Renal pelvis (tissue), 4 donors: ENCODE results near the gene HOXD11. TPM values are rescaled to one million over a fixed set of nuclear protein-coding genes. Genes with fewer than 3 reads are reported as not detected.
A peak's percentile ranks its signal among the peaks of the same experiment; 100 is the strongest.

Source experiments
- DNase-seq: peaks from one replicate; pipeline ENCODE4 v3.0.0-alpha.2; 2013
- polyA plus RNA-seq, 3 donors: library from polyadenylated mRNA; unstranded; fragments of 120-200 nt; gene quantifications; one replicate each; pipeline ENCODE4 v1.2.1, GENCODE V29; 2013; ENCODE audit not compliant: insufficient read length in 3 of 3

HOXD11 gene
- polyA plus RNA-seq, 3 donors, result 56.2 to 72.4 (median 64.8) TPM

DNA sequence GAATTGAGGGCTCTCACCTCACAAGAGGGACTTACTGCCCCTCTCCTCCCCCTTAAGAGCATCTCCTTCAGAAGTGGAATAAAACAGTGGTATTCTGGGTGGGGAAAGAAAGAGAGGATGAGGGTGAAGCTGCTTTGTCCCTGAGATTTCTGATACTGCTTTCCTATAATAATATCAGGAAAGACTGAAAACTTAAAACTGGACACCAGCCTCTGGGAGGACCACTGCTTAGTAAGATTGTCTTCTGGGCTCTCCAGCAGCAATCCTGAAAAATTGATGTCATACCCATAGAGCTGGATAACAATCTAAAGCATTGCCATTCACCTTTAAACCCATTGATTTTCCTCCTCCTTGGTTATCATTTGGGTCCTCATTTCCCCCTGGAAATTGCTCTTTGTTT, 39.6 kb downstream of the HOXD11 start:
- no peak for DNase-seq

DNA sequence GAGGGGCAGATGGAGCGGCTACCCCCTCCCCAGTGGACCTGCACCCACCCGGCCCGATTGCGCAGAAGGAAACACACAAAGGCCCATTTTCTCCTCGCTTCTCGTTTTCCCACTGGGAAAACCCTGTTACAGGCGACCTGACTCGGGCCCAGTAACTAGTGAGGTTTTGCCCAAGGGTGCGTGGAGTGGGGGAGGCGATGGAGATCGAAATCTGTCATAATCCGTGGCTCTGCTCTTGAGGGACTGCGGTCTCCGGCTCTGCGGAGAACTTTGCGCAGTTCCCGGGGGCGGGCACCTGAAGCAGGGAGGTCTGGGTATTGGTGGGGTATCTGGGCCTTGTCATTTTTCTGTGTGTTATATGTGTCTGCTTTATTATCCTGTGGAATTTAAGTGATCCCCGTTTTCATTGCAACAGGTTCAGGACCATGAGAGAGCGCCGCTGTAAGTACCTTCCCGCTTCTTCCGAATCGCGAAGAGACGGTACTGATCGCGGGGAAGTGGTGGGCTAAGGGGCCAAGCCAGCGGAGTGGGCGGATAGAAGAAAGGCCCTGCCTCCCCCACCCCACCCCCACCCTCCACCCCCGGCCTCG, 40.2 kb downstream of the HOXD11 start:
- DNase-seq, result no peak

DNA sequence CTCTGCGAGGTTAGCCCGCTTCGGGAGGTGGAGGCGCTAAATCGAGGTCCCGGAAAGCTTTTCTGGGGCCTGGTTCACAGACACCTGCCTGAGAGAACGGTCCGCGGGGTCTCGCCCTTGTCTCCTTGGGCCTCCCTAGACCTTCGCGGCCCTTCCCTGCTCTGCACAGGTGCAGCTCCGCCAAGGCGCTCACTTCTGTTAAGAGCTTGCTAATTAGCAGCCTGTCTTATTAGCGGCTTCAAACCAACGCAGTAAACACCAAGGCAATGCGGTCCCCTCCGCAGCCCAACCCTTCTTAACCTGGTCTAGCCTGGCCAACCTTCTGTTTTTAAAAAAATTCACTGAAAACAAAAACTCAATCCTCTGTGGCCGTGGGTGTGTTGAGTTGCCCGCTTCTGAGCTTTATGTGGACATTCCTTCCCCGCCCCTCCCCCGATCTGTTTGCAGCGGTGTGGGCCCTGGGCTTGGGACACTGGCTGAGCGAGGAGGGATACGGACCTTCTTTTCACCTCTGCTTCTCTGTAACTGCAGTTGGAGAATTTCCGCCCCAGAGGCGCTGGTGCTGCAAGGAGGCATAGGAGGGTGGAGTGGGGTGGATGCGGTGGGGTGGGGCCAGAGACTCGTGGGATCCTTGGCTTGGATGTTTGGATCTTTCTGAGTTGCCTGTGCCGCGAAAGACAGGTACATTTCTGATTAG, 40.9 kb downstream of the HOXD11 start:
- DNase-seq, result no peak

DNA sequence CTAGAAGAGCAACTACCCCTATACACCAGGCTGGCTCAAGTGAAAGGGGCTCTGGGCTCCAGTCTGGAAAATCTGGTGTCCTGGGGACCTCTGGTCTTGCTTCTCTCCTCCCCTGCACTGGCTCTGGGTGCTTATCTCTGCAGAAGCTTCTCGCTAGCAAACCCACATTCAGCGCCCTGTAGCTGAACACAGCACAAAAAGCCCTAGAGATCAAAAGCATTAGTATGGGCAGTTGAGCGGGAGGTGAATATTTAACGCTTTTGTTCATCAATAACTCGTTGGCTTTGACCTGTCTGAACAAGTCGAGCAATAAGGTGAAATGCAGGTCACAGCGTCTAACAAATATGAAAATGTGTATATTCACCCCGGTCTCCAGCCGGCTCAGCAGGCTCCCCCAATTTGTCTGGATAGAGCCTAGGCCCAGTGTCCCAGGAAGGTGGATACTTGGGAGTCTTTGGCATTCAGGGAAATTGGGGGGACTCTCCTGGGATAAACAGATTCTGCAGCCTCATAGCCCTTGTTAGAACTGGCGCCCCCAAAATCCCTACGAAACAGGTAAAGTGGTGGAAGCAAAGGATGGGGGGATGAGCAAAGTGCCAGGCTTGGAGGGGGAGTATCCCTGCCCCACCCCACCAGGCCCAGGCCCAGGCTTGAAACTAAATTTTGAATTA, 41.8 kb downstream of the HOXD11 start:
- DNase-seq, result no peak

DNA sequence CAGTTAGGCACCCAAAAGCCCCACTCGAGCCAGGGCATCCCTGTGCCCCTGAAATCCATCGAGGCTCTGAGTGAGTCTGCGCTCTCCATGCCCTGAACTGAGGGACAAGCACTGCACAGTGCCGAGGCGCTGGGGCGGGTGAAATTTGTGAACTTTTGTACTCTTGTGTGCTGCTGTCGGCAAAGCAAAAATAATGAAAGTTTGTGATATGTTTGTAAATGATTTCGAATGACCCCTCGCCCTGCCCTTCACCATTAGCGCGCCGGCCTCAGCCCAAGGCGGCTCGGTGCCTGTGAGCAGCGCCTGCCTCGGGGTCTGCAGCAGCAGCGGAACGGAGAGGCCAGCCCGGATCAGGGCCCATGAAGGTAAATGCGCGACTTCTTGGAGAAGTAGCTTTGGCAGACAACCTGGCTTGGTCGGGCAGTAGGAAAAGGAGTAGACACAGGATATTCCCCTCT, 42.4 kb downstream of the HOXD11 start:
- no peak for DNase-seq

DNA sequence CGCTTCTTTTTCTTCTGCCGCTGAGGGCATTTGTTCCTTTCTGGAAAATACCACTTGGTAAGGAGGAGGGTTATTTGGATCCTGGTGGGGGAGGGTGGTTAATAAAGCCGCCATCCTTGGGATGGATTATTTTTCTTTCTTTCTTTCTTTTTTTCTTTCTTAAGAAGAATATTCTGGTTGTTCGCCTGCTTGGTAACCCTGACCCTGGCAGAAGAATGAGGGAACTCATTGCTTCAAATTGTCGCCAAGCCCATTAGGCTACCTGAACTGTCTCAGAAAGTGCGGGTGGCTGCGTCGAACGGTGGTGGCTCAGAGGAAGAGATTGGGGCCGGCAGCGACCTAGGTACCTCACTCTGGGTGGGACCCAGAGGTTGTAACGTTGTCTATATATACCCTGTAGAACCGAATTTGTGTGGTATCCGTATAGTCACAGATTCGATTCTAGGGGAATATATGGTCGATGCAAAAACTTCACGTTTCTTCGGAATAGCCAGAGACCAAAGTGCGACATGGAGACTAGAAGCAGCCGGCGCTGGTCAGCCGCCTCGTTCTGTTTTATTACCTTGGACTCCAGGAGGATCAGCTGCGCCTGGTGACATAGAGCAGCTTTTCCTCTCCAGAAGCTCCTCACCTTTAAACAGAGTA, 43.0 kb downstream of the HOXD11 start:
- DNase-seq, result no peak

DNA sequence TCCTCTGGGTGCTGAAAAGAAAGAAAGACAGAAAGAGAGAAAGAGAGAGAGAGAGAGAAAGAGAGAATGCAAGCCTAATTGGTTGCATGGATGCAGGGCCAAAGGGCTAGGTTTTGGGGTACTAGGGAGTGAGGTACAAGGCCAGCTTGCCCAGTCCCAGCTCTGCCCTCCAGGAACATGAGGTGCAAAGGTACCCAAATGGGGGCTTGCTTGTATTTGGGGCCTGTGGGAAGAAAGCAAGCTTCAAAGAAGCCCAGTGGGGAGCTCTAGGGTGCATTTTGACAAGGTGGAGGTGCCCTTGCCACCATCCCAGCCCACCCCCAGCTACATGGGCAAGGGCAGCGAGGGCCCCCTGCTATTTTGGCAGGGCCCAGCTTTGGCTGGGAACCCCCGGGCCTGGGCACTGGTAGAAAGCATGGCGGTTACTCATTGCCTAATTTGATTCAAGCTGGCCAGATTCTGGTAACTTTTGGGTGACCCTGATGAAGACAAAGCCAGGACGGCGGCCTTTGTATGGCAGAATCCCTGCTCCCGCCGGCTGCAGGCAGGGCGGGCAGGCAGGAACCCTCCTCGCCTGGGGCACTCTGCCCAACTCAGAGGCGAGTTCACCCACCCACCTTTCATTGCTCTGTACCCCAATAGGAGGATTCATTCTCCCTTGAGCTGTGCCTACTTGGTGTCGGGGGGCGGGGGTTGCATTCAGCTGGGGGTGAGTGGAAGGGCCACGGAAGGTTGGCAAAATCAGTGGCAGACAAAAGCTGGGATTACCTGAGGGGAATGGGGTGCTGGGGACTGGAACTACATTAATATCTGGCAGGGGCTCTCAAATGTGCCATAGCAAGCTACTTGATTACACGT, 43.7 kb downstream of the HOXD11 start:
- DNase-seq, result no peak

DNA sequence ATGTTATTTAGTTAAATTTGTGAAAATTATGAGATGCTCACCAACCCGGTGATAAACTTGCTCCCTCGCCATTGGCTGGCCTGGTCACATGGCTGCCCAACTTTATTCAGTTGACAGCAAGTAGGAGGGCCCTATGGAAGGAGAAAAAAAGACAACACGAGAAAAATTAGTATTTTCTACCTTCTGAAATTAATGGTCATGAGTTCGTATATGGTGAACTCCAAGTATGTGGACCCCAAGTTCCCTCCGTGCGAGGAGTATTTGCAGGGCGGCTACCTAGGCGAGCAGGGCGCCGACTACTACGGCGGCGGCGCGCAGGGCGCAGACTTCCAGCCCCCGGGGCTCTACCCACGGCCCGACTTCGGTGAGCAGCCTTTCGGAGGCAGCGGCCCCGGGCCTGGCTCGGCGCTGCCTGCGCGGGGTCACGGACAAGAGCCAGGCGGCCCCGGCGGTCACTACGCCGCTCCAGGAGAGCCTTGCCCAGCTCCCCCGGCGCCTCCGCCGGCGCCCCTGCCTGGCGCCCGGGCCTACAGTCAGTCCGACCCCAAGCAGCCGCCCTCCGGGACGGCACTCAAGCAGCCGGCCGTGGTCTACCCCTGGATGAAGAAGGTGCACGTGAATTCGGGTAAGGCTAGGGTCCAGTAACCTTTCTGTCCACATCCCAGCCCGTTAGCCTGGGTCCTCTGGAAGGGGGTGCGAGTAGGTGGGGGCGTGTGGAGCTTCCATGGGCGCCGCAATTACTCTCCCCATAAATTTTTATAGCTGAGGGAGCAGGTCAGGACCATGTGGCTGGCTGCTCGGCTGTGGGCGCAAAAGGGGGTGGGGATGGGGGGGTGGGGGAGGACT, 44.6 kb downstream of the HOXD11 start, which contains the start of gene HOXD4:
Gene HOXD4, plus strand, starts transcription at position 109 of the 846 bp plus-strand sequence. Its CDS starts 84 bp downstream, at position 193.
- DNase-seq, result no peak

DNA sequence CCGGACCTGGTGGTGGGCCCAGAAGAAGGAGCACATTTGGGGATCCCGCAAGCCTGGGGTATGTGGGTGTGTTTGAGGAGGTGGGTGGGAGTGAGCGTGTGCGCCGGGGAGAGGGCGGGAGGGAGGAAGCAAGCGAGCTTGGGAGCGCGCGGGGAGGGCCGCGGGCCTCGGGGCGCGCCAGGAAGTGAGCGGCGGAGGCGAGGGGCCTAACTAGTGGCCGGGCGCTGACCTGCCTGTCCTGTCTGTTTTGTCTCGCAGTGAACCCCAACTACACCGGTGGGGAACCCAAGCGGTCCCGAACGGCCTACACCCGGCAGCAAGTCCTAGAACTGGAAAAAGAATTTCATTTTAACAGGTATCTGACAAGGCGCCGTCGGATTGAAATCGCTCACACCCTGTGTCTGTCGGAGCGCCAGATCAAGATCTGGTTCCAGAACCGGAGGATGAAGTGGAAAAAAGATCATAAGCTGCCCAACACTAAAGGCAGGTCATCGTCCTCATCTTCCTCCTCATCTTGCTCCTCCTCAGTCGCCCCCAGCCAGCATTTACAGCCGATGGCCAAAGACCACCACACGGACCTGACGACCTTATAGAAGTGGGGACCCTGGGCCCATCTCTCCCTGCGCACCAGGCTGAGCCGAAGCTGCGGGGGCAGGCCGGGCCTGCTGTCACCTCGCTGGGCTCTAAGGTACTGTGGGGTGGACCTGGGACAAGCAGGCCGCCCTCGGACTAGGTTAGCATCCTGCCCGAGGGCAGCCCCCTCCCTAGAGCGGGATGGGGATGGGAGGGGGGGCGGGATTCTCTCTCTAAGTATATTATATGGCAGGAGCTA, 45.5 kb downstream of the HOXD11 start:
- DNase-seq, result no peak

DNA sequence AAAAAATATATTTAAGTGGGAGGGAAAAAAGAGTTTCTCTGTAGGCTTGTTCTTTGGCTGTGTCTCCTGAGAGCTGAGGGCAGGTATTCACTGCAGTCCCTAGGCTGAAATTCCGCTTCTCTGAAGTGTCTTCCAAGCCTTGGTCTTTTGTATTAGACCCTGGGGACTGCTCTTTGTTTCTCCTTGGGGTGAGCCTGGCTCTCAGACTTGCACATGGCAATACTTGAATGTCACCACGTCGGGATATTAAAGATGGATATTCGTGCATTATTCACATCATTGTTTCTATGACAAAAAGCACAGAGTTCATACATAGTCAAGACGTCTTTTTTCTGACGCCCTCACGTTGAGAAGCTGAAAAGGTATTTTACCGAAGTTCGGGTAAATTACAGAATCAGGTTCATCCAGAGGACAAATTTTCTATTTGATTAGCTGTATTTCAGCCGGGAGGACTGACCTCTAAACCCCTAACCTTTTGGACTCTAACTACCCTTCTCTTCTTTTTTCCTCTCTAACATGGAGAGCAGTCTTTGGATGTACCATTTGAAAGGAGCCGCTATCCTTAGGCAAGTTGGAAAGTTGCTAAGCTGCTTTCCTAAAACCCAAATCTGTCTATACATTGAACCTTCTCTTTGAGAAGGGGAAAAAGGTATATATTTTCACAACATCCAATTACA, 47.6 kb downstream of the HOXD11 start:
- no peak for DNase-seq

DNA sequence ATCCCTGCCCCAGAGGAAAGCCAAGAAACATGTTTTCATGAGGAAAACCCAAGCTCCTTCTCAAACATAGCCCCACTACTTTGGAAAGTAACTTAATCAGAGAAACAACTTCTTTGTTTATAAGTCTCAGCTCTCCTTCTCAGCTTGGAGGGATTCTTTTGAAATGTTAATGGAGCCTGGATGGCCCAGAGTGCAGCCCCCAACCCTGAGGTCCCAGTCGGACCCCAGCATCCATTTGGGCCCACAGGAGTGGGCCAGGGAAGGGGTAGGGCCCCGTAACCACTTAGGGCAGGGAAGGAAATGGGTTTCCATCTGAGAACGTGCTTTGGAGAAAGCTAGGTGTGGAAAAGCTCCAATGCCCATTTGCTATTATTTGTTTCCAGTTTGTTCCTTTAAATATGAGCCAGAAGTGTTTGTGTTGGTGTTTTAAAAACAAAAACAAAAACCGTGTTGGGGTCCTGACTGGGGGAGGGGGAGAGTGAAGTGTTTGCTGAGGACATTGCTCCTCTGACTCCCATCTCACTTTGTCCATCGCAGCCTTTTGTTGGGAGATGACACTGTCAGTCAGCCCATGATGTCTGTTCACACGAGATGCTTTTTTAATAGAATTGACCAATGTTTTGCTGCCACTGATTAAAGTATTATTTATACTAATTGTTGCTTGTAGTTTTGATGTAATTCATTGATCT, 48.4 kb downstream of the HOXD11 start:
- no peak for DNase-seq

DNA sequence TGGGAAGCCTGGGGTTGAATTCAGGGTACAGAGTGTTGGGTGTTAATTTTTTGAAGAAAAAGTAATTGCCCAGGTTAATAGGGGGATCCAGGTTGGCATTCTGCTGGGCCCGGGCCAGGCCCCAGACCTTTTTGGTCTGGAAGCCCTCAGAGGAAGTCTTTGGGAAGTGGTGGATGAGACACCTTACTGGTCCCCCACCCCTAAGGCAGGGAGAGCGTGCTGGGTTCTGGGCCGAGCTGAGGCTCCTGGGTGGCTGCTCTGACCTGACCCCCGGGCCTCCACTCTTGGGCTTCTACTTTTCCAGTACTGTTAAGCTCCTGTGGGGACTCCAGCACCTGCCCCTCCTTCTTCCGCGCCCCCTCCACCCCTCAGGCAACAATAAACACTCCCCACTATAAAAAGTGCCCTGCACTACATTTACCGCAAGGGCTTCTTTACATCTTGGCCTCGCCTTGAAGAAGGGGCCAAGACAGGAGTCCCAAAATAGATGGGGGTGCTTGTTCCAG, 49.3 kb downstream of the HOXD11 start:
- no peak for DNase-seq

DNA sequence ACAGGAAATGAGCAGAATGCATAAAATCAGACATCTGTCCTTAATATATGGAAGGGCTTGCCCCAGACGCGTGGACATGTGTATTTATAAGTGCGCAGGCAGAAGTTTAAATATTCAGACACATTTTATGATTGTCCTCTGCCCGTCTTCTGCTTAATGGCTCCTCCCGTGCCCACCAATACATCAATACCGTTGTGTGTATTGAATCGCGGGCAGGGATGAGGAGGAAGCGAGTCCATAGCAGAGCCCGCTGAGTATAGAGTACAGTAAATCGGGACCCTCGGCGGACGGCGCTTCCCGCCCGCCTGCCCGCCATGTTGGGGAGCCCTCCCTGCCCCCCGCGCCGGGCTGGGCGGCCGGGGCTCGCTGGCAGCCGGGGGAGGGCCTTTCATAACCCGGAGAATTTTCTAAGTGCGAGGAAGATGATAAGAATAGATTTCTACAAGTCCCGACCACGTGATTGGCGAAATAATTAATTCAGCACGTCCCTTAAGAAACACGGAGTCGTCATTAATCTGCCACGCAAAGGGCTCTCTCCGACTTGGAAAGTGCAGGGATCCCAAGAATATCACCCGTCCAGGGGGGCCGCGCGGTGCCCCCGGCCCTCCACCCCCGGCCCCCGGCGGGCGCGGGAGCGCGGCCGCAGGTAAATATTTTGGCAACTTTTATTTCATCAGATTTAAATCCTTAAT, 49.9 kb downstream of the HOXD11 start, which contains the start of gene HOXD3:
Gene HOXD3, plus strand, starts transcription at position 501 of the 692 bp plus-strand sequence. CDS start 11,808 bp downstream, outside the sequence.
- no peak for DNase-seq

DNA sequence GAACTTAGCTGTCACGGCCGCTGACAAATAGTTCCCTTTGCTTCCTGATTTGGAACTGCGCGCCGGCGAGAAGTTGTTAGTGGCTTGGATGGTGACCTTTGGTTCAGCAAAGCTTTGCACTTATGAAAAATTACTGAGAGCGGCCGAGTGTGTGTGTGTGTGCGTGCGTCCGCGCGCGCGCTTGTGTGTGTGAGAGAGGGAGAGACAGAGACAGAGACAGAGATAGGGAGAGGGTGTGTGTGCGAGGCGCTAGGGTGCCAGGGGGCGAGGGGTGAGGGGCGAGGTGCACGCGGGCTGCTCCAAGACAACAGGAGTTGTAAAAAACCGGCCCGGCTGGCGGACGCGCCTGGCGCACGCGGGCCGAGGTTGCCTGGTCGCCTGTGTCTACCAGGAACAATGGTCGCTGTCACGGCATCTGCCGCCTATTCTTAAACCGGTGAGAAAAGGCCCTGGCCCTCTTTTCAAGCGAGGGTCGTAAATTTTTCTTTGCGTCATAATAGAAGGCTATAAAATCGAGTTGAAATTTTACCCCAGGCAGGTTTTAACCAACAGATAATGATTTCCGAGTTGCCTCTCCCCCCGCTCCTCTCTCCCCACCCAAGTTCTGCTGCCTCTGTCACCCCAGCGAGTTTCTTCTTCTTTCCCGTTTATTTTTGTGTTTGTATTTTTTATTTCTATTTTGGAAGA, 50.6 kb downstream of the HOXD11 start:
- no peak for DNase-seq

DNA sequence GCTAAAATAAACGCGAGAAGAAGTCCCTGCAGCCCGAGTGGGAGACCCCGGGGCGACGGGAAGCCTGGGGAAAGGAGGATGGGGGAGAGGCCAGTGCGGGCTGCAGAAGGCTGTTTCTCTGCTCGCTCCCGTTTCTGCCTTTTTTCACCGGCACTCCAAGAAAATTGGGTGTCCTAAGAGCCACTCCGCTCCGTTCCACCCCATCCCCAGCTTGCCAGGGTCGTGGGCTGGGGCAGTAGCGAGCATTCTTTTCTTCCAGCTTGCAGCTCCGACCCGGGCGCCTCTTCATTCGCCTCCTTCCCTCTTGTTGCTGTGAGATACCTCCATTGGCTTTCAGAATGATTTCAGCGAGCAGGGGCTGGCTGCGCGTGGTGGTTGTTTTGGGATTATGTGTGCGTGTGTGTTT, 51.1 kb downstream of the HOXD11 start:
- DNase-seq, result no peak

DNA sequence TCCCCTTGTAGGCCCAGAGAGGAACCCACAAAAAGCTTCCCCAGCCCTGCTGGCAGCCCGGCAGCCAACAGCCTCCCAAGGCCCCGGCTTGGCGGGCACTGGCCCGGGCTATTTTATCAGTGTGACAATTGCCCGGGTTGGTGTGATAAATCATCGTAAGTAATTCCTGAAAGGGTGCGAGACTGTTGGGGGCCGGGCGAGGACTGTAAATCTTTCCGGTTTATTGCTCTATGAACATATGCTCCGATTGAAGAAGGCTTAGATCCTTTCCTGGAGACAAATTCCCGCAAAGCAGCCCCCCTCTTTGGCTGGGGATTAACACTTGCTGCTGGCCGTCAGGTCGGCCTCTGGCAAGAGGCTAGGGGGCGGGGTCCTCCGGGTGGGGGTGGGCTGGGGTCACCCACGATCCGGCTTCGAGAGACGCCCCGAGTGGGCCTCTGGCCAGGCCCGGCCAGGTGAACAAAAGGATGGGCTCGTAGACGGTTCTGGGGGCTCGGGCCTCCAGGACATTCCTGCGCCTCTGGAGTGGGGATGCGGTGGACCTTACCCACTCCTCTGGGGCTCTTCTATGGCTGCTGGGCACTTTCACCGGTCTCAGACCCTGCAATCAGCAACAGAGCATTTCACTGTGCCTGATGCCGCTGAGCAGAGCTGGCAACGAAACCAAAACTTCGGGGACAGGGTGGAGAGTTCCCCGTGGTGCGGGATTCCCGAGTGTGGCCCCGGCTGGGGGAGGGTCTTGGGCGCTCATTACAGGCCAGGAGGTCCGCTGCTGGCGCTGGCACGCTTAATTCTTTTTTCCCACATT, 52.0 kb downstream of the HOXD11 start:
- DNase-seq, result peak; percentile 86
